Loucy (cell line): ENCODE results near the gene TRAPPC14.

Experiments used
- H2AFZ ChIP-seq: fragments of 200-600 bp; sonication (generic); 2 replicates; pipeline ENCODE4 v1.6.0; 2016; ENCODE audit warnings: antibody characterized with exemption, mild to moderate bottlenecking, low read length, moderate library complexity
- H3F3A ChIP-seq: fragments of 200-600 bp; 2 replicates; pipeline ENCODE4 v1.6.0; 2016; ENCODE audit warnings: antibody characterized with exemption, low read depth, mild to moderate bottlenecking
- H3K27me3 ChIP-seq: fragments of 200-600 bp; sonication (generic); 2 replicates; pipeline ENCODE4 v1.6.1; 2014; ENCODE audit warnings: low read length, mild to moderate bottlenecking; ENCODE audit not compliant: insufficient read depth, poor library complexity, severe bottlenecking
- H3K36me3 ChIP-seq: fragments of 200-600 bp; sonication (generic); 2 replicates; pipeline ENCODE4 v1.6.1; 2016; ENCODE audit warnings: low read length; ENCODE audit not compliant: insufficient read depth
- H3K4me1 ChIP-seq: fragments of 200-600 bp; sonication (generic); 2 replicates; pipeline ENCODE4 v1.5.1; 2014; ENCODE audit warnings: low read length, mild to moderate bottlenecking; ENCODE audit not compliant: insufficient read depth, poor library complexity, severe bottlenecking
- H3K4me2 ChIP-seq: fragments of 200-600 bp; sonication (generic); 2 replicates; pipeline ENCODE4 v1.6.0; 2014; ENCODE audit warnings: antibody characterized with exemption, low read length, low read depth, mild to moderate bottlenecking; ENCODE audit not compliant: poor library complexity, severe bottlenecking
- H3K4me3 ChIP-seq: fragments of 200-600 bp; sonication (generic); 2 replicates; pipeline ENCODE4 v1.5.1; 2014; ENCODE audit warnings: low read length, mild to moderate bottlenecking, mixed read lengths; ENCODE audit not compliant: poor library complexity, severe bottlenecking
- H3K79me2 ChIP-seq: fragments of 200-600 bp; sonication (generic); 2 replicates; pipeline ENCODE4 v1.6.1; 2014; ENCODE audit warnings: low read length; ENCODE audit not compliant: insufficient read depth
- H3K9ac ChIP-seq: fragments of 200-600 bp; sonication (generic); 2 replicates; pipeline ENCODE4 v1.6.0; 2014; ENCODE audit warnings: mild to moderate bottlenecking, low read depth, low read length, moderate library complexity; ENCODE audit not compliant: poor library complexity, severe bottlenecking
- H3K9me2 ChIP-seq: fragments of 200-600 bp; sonication (generic); replicated peaks from 2 replicates; pipeline ENCODE4 v1.6.1; 2016; ENCODE audit warnings: low read depth, low read length, mixed read lengths
- H3K9me3 ChIP-seq: fragments of 200-600 bp; sonication (generic); 2 replicates; pipeline ENCODE4 v1.6.1; 2014; ENCODE audit warnings: mild to moderate bottlenecking, antibody characterized with exemption, low read length, low read depth; ENCODE audit not compliant: insufficient read depth
- H4K20me1 ChIP-seq: fragments of 200-600 bp; sonication (generic); 2 replicates; pipeline ENCODE4 v1.6.0; 2014; ENCODE audit warnings: antibody characterized with exemption, low read length, mild to moderate bottlenecking; ENCODE audit not compliant: insufficient read depth, poor library complexity, severe bottlenecking
- EZH2phosphoT487 ChIP-seq: fragments of 200-600 bp; IDR thresholded peaks from 2 replicates; pipeline ENCODE4 v1.6.1; 2018; ENCODE audit warnings: antibody characterized with exemption, mild to moderate bottlenecking, moderate library complexity, borderline replicate concordance
- TF ChIP-seq, protein P1 (sequence below): fragments of 200-600 bp; sonication (generic); conservative IDR thresholded peaks from 2 replicates; pipeline ENCODE4 v1.5.1; 2014; ENCODE audit warnings: mild to moderate bottlenecking, antibody characterized with exemption, low read length

Gene TRAPPC14

GRCh38 chr7:100191775-100192174, 33.3 kb upstream of the TRAPPC14 start:
- Histone ChIP-seq H2AFZ (peak overlapping the region; percentile 86), H3K4me2 (peak overlapping the region; percentile 65)

DNA sequence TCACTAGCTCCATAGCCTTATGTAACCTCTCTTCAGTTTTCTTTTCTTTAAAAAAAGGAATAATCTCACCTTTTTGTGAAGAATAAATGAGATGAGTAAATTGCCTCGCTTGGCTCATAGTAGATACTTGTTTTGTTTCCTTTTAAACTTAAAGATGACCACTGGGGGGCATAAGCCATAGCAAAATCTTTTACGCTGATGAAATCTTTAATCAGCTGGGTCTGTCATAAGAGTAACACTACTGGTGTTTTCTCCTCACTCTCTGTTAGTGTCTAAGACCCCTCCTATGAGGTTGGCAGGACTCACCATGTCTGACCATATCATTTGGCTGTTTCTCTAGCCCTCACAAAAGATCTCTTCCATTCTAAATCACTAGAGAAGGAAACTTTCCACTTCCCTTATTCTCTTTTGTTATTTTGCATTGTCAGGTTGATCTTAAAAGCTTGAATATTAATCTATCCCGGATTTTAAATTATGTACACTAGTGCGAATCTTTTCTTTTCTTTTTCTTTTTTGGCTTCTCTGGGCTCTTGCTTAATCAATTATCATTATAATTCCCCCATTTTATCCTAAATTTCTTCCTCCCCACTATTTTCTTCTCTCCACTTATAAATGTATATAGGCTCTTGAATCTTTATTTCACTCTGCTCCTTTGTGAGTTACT, 31.7 kb upstream of the TRAPPC14 start:
- TF ChIP-seq EZH2phosphoT487, result no peak
- TF ChIP-seq, protein P1, sequence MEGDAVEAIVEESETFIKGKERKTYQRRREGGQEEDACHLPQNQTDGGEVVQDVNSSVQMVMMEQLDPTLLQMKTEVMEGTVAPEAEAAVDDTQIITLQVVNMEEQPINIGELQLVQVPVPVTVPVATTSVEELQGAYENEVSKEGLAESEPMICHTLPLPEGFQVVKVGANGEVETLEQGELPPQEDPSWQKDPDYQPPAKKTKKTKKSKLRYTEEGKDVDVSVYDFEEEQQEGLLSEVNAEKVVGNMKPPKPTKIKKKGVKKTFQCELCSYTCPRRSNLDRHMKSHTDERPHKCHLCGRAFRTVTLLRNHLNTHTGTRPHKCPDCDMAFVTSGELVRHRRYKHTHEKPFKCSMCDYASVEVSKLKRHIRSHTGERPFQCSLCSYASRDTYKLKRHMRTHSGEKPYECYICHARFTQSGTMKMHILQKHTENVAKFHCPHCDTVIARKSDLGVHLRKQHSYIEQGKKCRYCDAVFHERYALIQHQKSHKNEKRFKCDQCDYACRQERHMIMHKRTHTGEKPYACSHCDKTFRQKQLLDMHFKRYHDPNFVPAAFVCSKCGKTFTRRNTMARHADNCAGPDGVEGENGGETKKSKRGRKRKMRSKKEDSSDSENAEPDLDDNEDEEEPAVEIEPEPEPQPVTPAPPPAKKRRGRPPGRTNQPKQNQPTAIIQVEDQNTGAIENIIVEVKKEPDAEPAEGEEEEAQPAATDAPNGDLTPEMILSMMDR, result peak; percentile 66
- Histone ChIP-seq H3K9me2 (no peaks in the 10 kb centered on the region), H3K79me2 (no peaks in the 10 kb centered on the region), H2AFZ (peak overlapping the region; percentile 35; the same call in 1 of the 2 replicates), H3K36me3 (no peaks in the 10 kb centered on the region), H3K4me1 (peaks cover 36% of the 10 kb centered on the region), H3K4me3 (no peak overlapping the region), H3K9ac (peak overlapping the region; percentile 49), H3F3A (no peaks in the 10 kb centered on the region), H4K20me1 (no peaks in the 10 kb centered on the region), H3K4me2 (peak overlapping the region; percentile 65), H3K9me3 (no peaks in the 10 kb centered on the region), H3K27me3 (no peaks in the 10 kb centered on the region)

More at GRCh38 chr7:100191775-100192174, 33.3 kb upstream of the TRAPPC14 start:
- no peaks in the 10 kb centered on the region for H3F3A ChIP-seq
- H3K4me1 ChIP-seq, result peaks cover 36% of the 10 kb centered on the region
- H3K9me3 ChIP-seq, result no peaks in the 10 kb centered on the region
- no peaks in the 10 kb centered on the region for H3K79me2 ChIP-seq
- peak overlapping the region; percentile 49 for H3K9ac ChIP-seq
- H3K4me3 ChIP-seq, result peak overlapping the region; percentile 29
- no peaks in the 10 kb centered on the region for H3K36me3 ChIP-seq
- H3K9me2 ChIP-seq, result no peaks in the 10 kb centered on the region
- no peak for TF ChIP-seq EZH2phosphoT487
- TF ChIP-seq, protein P1, result no peak
- no peaks in the 10 kb centered on the region for H4K20me1 ChIP-seq
- H3K27me3 ChIP-seq, result no peaks in the 10 kb centered on the region

- H3K79me2 ChIP-seq, result no peaks in the 10 kb centered on the region
- no peaks in the 10 kb centered on the region for H3K27me3 ChIP-seq
- no peak overlapping the region for H3K4me2 ChIP-seq
- no peak overlapping the region for H2AFZ ChIP-seq
- H3K4me3 ChIP-seq, result no peak overlapping the region
- TF ChIP-seq, protein P1, result peak; percentile 47
- no peak for TF ChIP-seq EZH2phosphoT487
- no peaks in the 10 kb centered on the region for H4K20me1 ChIP-seq
- peaks cover 36% of the 10 kb centered on the region for H3K4me1 ChIP-seq
- H3K9ac ChIP-seq, result no peak overlapping the region
- H3K36me3 ChIP-seq, result no peaks in the 10 kb centered on the region
- H3F3A ChIP-seq, result no peaks in the 10 kb centered on the region
- H3K9me2 ChIP-seq, result no peaks in the 10 kb centered on the region
- no peaks in the 10 kb centered on the region for H3K9me3 ChIP-seq
These were observed 30.5 kb upstream of the TRAPPC14 start for GRCh38 chr7:100189061-100189460.
